Measurements from ENCODE around the gene VWA5B2. TPM values are rescaled to one million over a fixed set of nuclear protein-coding genes. Genes with fewer than 3 reads are reported as not detected.

Gene VWA5B2
- total and polyA plus RNA-seq, 8 donors, result under 0.01 to 100.0 (median 2.4) TPM

DNA sequence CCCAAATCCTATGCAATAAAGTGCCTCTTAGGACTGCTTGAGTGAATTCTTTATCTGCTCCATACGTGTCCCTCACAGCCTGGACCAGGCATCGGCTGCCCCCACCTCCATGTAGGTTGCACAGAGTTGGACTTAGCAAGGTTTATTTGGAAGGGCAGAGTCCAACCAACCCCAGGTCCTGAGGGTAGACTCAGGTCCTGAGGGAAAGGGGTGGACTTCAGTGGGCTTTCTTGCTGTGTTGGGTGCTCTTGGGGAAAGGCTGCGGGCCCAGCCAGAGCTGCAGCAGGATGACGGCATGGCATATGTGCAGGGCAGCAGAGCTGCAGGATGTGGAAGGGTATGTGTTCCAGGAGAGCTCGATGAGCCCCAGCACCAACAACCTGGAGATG lies 12.9 kb downstream of the VWA5B2 start:
- DNase-seq, result no peak
- intact Hi-C loops (cut with DNase I; ENCODE audit: low total_unique reads), result loop anchor here (10.0 kb wide), 1 partner anchor 57 kb away; the partner anchor contains the start of gene ABCF3
- H3K4me1 ChIP-seq, result peaks cover 10 to 20% (median 14%) of the 10 kb centered on the region in 4 donors
- 76 to 87% (median 81%) methylated on average over 5 of the region's 5 CpGs for WGBS, 5 donors
- peaks cover 0 to 28% (median 0%) of the 10 kb centered on the region in 3 donors for H3K27me3 ChIP-seq
- TF ChIP-seq POLR2A (IDR thresholded peaks at IDR 0.05) (no peak), POLR2AphosphoS5 (IDR thresholded peaks at IDR 0.05) (no peak), EP300 (IDR thresholded peaks at IDR 0.05) (no peak)
- TF ChIP-seq, protein P1, sequence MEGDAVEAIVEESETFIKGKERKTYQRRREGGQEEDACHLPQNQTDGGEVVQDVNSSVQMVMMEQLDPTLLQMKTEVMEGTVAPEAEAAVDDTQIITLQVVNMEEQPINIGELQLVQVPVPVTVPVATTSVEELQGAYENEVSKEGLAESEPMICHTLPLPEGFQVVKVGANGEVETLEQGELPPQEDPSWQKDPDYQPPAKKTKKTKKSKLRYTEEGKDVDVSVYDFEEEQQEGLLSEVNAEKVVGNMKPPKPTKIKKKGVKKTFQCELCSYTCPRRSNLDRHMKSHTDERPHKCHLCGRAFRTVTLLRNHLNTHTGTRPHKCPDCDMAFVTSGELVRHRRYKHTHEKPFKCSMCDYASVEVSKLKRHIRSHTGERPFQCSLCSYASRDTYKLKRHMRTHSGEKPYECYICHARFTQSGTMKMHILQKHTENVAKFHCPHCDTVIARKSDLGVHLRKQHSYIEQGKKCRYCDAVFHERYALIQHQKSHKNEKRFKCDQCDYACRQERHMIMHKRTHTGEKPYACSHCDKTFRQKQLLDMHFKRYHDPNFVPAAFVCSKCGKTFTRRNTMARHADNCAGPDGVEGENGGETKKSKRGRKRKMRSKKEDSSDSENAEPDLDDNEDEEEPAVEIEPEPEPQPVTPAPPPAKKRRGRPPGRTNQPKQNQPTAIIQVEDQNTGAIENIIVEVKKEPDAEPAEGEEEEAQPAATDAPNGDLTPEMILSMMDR (IDR thresholded peaks at IDR 0.05), result no peak
- no peak overlapping the region for H3K27ac ChIP-seq
- no peaks in the 10 kb centered on the region for H3K9me3 ChIP-seq
- no peak overlapping the region for H3K4me3 ChIP-seq
- peaks cover 34 to 42% (median 40%) of the 10 kb centered on the region in 4 donors for H3K36me3 ChIP-seq

DNA sequence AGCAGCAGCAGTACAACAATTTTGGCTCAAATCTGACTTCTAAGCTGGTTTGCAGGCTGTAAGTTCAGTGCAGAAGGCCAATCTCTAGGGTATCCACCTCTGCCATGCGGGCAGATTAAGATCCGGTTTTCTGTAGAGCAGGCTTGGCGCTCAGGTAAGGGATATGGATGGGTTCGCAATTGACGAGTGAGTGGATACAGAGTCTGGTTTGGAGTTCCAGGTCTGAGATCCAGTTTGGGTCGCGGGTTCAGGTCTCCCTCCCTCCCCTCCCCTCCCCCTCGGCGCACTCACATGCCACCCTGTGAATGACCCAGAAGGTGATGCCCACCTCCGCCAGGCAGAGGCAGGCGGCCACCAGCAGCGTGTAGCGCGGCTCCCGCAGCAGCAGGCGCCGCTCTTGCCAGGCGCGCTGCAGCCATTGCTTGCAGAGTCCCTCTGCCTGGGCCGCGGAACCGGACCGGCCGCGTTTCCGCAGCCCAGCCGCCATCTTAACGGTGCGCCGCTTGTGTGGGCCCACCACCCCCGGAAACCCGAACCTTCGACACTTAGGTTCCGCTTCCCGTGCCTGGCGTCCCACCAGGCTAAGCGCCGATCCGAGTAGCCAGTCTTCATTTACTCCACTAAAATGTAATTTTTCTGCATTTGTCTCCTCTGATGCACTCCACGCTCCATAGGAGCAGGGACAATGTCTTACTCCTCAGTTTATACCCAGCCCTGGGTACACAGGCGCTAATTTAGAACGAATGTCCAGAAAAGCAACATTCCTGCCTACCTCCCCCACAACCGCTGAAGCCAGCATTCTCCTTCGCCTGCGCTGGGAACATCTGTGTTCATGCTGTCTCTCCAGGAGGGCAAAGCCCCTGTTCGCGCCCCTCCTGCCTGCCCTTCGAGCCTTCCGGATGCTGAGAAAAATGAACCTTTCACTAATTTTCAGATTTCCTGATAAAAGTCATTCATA lies 19.3 kb downstream of the VWA5B2 start, which contains the start of gene ALG3:
TSS of gene ALG3 (minus strand) at position 509 of the 958 bp plus-strand sequence. CDS start at position 487, 22 bp downstream.
- H3K4me1 ChIP-seq, result peaks cover 5 to 33% (median 26%) of the 10 kb centered on the region in 4 donors
- peak within 1 kb of the TSS; percentile 76 to 89 (median 85) for H3K27ac ChIP-seq
- WGBS, 5 donors, result 0 to 1% (median 0%) methylated on average over 24 to 49 of the region's 49 CpGs
- intact Hi-C loops (cut with DNase I; ENCODE audit: low total_unique reads), result loop anchor here (10.0 kb wide), 1 partner anchor 64 kb away; the partner anchor contains the start of gene ABCF3
- no peaks in the 10 kb centered on the region for H3K9me3 ChIP-seq
- peak; percentile 86 to 95 for DNase-seq
- peaks cover 20 to 22% (median 22%) of the 10 kb centered on the region in 4 donors for H3K36me3 ChIP-seq
- H3K4me3 ChIP-seq, result peak within 1 kb of the TSS; percentile 81 to 97 (median 92)
- TF ChIP-seq POLR2A (IDR thresholded peaks at IDR 0.05) (peak in 1 of 4 donors; percentile 57), POLR2AphosphoS5 (IDR thresholded peaks at IDR 0.05) (peak; percentile 67 to 84 (median 74)), EP300 (IDR thresholded peaks at IDR 0.05) (no peak)
- TF ChIP-seq, protein P1 (IDR thresholded peaks at IDR 0.05), result no peak
- H3K27me3 ChIP-seq, result no peaks in the 10 kb centered on the region

DNA sequence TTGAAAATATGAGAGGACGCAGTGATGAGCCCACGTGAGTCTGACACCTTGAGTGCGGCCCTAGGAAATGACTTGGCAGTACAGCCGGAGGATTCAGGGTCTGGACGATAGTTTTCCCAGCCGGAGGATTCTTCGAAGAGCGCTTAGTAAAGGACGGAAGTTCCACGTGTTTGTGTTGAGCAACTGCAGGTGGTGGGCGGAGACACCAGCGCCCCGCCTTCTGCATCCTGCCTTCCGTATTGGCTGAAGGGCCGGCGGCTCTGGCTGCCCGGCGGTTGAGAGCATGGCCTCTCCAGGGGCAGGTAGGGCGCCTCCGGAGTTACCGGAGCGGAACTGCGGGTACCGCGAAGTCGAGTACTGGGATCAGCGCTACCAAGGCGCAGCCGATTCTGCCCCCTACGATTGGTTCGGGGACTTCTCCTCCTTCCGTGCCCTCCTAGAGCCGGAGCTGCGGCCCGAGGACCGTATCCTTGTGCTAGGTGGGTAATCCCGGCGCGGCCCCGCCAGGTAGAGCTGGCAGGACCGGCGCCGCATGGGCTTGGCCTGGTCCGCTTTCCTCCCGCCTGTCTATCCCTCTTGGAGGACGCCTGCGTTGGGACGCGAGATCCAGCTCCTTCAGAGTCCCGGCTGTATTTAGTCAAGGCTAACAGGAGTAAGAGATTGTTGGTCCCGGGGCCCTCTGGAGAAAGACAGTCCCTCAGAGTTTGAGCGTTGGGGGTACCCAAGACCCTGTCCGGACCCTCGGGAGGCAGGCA lies 20.2 kb downstream of the VWA5B2 start, which contains the start of gene EEF1AKMT4:
TSS of gene EEF1AKMT4 (plus strand) at position 261 of the 755 bp plus-strand sequence. CDS start at position 284, 23 bp downstream.
- no peak for TF ChIP-seq POLR2A (IDR thresholded peaks at IDR 0.05)
- no peak for TF ChIP-seq EP300 (IDR thresholded peaks at IDR 0.05)
- TF ChIP-seq, protein P1 (IDR thresholded peaks at IDR 0.05), result peak in 5 of 7 experiments; percentile 34 to 49 (median 46)
- TF ChIP-seq POLR2AphosphoS5 (IDR thresholded peaks at IDR 0.05), result peak; percentile 42 to 89 (median 74)
- Histone ChIP-seq H3K27me3 (no peaks in the 10 kb centered on the region), H3K36me3 (peaks cover 13 to 14% (median 13%) of the 10 kb centered on the region in 4 donors), H3K27ac (peak within 1 kb of the TSS; percentile 76 to 89 (median 85)), H3K4me3 (peak within 1 kb of the TSS; percentile 81 to 97 (median 92)), H3K4me1 (peaks cover 5 to 33% (median 26%) of the 10 kb centered on the region in 4 donors), H3K9me3 (no peaks in the 10 kb centered on the region)
- 0 to 1% (median 0%) methylated on average over 22 to 54 of the region's 54 CpGs for WGBS, 5 donors
- intact Hi-C loops (cut with DNase I; ENCODE audit: low total_unique reads), result loop anchor here (5.0 to 10.0 kb wide), 2 partner anchors 65 to 107 kb away; partner anchors contain the start of gene ABCF3
- DNase-seq, result peak; percentile 98 to 99

All from stomach (tissue), 9 donors.